HG03442 (cell line): ENCODE measurements around the gene ZPBP.
"Not testable (repeated sequence)": the region's sequence is repeated elsewhere in the genome, so short reads cannot be mapped to it uniquely, and the experiment has no call there.

Experiments
- ATAC-seq: cut with Tn5 transposase; IDR thresholded peaks from one replicate; pipeline ENCODE4 v1.9.1; 2021; ENCODE audit warnings: mild to moderate bottlenecking, moderate library complexity; ENCODE audit not compliant: unreplicated experiment

The ZPBP gene

GRCh38 chr7:50047716-50048115, 45.3 kb downstream of the ZPBP start:
- no peak for ATAC-seq

- ATAC-seq, result not testable (repeated sequence)
Measured at GRCh38 chr7:50041165-50041564, 51.9 kb downstream of the ZPBP start.

DNA sequence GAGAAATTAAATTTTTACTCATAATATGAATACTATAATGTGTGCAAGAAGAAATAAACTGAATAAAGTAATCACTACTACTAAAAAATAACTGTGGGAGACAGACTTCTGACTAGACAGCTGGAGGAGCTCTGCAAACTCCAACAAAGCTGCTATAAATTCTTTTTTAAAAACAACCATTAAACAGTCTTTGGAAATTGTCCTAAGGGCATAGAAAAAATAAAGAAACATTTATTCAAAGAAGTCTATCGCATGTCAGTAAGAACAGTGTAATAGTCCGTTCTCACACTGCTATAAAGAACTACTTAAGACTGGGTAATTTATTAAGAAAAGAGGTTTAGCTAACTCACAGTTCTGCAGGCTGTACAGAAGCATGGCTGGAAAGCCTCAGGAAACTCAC, 56.0 kb downstream of the ZPBP start:
- ATAC-seq, result no peak

DNA sequence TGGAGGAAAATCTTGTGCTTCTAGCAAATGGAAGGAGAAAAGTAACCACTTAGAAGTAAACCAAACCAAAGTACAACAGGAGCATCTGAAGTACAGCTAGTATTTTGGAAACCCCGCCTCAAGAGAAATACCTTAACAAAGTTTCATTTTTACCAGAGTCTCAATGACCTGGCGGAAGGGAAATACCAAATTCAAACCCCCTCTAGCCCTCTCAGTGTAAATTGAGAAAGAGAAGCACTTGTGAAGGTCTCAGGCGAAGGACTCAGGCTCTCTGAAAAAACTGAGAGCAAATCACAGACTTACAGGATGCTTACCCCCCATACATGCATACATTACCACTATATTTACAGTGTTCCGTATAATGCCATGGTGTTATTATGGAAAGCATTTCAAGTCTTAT, 70.1 kb downstream of the ZPBP start:
- ATAC-seq, result no peak

GRCh38 chr7:50022451-50022850, 70.6 kb downstream of the ZPBP start:
- ATAC-seq, result no peak

DNA sequence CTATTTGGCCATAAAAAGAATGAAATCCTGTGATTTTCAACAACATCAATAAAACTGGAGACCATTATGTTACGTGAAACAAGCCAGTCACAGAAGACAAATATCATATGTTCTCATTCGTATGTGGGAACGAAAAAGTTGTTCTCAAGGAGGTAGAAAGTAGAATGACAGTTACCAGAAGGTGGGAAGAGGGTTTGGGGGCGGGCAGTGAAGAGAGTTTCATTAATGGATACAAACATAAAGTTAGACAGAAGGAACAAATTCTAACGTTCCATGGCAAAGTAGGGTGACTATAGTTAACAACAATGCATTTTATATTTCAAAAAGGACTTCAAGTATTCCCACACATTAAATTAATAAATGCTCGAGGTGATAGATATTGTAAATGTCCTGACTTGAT, 97.4 kb downstream of the ZPBP start:
- ATAC-seq, result no peak

- no peak for ATAC-seq
Measured at GRCh38 chr7:49986191-49986590, 106.9 kb downstream of the ZPBP start.

- ATAC-seq, result no peak
Measured at GRCh38 chr7:49980465-49980864, 112.6 kb downstream of the ZPBP start.

GRCh38 chr7:49976238-49976637, 116.8 kb downstream of the ZPBP start:
- ATAC-seq, result no peak

DNA sequence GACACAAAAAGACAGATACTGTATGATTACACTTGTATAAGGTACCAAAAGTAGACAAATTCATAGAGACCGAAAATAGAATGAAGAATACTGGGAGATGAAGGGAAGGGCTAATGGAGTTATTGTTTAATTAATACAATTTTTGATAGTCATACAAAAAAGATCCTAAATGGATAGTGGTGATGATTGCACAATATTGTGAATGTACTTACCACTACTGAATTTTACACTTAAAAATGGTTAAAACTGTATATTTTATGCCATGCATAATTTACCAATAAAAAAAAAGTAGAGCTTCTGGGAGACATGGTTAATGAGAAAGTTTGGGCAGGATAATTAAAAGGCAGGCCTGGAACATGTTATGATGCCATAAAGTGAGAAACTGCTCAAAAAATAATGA, 119.0 kb downstream of the ZPBP start:
- ATAC-seq, result no peak

DNA sequence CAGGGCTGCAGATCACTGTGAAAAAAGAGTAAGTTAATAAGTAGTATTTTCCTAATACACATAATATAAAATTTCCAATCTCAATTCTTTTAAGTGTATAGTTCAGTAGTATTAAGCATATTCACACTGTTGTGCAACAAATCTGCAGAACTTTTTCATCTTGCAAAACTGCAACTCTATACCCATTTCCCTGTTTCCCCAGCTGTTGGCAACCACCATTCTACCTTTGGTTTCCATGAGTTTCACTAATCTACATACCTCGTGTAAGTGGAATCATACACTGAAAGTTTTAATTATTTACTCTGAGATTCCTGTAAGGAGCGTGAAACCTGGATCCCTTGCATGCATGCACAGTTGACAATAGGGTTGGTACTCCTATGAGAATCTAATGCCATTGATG, 155.4 kb downstream of the ZPBP start:
- no peak for ATAC-seq

- no peak for ATAC-seq
Measured at GRCh38 chr7:49931627-49932026, 161.4 kb downstream of the ZPBP start.

GRCh38 chr7:49928787-49929186, 164.3 kb downstream of the ZPBP start:
- ATAC-seq, result no peak

GRCh38 chr7:49927631-49928030, 165.4 kb downstream of the ZPBP start:
- ATAC-seq, result no peak

DNA sequence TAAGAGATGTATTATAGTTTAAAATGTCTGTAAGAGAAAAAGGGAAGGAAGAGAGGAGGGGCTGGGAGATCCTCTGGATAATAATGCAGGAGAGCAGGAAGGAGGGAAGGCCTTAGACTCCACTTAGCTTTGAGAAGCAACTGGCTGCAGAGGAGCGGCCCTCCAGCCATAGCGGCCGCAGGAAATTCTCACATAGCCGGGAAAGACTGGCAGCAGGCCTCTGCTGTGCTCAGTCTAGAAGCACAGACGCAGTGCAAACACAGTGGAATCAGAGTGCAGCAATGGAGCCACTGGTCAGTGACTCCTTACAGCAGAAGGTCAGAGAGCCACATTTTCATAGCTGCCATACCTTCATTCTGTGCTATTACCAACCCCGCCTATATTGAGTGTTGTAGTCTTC, 166.3 kb downstream of the ZPBP start:
- ATAC-seq, result no peak

DNA sequence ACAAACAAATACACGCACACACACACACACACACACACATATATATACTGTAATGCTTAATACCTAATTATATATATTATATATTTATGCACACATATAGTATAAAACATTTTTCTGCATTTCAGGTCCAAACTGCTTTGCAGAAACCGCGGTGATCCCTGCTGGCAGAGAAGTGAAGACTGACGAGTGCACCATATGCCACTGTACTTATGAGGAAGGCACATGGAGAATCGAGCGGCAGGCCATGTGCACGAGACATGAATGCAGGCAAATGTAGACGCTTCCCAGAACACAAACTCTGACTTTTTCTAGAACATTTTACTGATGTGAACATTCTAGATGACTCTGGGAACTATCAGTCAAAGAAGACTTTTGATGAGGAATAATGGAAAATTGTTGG, 181.1 kb downstream of the ZPBP start:
- no peak for ATAC-seq

DNA sequence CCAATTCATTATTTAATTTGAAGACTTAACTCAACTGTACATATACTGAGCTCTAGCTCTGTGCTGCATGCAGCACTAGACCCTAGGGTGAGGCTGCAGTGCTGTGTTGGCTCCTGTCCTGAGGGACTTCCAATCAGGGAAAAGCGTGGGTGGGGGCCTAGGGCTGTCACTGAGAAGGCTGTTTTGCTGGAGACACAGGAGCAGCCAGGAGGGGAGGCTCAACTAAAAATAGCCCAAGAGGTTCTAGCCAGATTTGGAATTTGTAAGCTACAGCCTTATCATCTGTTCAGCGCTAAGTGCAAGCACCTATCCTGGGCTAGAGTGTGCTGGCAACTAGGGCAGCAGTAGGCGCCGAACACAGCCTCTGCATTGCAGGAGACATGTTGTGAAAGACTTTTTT, 198.5 kb downstream of the ZPBP start:
- no peak for ATAC-seq

- no peak for ATAC-seq
Measured at GRCh38 chr7:49893131-49893530, 199.9 kb downstream of the ZPBP start.

- no peak for ATAC-seq
Measured at GRCh38 chr7:49892481-49892880, 200.6 kb downstream of the ZPBP start.
